Neural progenitor cell (in vitro differentiated cells): ENCODE results near the gene TENM3.

ENCODE experiments used
- EZH2 ChIP-seq: fragments of 200-600 bp; sonication (generic); IDR thresholded peaks from 2 replicates; pipeline ENCODE4 v1.6.1; 2017; ENCODE audit warnings: antibody characterized with exemption, mild to moderate bottlenecking, moderate library complexity
- EZH2phosphoT487 ChIP-seq: fragments of 200-600 bp; sonication (generic); IDR thresholded peaks from 2 replicates; pipeline ENCODE4 v1.6.1; 2017; ENCODE audit warnings: antibody characterized with exemption
- TF ChIP-seq, protein P1 (sequence below): fragments of 200-600 bp; sonication (generic); IDR thresholded peaks from 2 replicates; pipeline ENCODE4 v1.5.1; 2017; ENCODE audit warnings: antibody characterized with exemption, mild to moderate bottlenecking

DNA sequence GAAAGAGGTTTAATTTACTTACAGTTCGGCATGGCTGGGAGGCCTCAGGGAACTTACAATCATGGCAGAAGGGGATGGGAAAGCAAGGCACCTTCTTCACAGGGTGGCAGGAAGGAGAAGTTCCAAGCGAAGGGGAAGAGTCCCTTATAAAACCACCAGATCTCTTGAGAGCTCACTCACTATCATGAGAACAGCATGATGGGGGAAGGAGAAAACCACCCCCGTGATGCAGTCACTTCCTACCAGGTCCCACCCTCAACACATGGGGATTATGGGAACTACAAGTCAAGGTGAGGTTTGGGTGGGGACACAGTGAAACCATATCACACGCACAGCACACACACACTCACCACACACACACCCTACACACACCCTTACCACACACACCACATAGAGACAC, 569.7 kb downstream of the TENM3 start:
- TF ChIP-seq, protein P1, sequence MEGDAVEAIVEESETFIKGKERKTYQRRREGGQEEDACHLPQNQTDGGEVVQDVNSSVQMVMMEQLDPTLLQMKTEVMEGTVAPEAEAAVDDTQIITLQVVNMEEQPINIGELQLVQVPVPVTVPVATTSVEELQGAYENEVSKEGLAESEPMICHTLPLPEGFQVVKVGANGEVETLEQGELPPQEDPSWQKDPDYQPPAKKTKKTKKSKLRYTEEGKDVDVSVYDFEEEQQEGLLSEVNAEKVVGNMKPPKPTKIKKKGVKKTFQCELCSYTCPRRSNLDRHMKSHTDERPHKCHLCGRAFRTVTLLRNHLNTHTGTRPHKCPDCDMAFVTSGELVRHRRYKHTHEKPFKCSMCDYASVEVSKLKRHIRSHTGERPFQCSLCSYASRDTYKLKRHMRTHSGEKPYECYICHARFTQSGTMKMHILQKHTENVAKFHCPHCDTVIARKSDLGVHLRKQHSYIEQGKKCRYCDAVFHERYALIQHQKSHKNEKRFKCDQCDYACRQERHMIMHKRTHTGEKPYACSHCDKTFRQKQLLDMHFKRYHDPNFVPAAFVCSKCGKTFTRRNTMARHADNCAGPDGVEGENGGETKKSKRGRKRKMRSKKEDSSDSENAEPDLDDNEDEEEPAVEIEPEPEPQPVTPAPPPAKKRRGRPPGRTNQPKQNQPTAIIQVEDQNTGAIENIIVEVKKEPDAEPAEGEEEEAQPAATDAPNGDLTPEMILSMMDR: no peak
- TF ChIP-seq EZH2phosphoT487: no peak
- TF ChIP-seq EZH2: no peak
